Measurements from ENCODE around the gene CDRT4. TPM values are rescaled to one million over a fixed set of nuclear protein-coding genes. Genes with fewer than 3 reads are reported as not detected.

CDRT4 gene
- total RNA-seq, 1 donor from 2014 or later: 1.4 TPM

DNA sequence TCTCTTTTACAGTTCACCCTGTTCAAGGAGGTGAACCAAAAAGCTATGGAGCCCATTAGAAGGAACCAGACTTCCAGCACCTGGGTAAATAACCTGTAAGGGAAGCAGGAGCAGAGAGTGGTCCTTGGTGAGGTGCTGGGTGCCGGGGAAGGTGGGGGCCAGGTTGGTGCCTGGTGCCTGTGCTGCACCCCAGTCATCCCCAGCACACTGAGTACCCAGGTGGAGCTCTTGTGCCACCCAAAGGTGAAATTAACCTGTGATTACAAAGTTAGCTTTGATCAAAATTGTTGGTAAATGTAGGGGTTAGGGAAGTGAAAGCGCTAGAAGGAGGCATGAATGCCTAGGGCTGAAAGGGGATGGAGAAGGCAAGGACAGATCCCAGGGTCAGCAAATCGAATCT is 58.6 kb downstream of the CDRT4 start:
- TF ChIP-seq, protein P1, sequence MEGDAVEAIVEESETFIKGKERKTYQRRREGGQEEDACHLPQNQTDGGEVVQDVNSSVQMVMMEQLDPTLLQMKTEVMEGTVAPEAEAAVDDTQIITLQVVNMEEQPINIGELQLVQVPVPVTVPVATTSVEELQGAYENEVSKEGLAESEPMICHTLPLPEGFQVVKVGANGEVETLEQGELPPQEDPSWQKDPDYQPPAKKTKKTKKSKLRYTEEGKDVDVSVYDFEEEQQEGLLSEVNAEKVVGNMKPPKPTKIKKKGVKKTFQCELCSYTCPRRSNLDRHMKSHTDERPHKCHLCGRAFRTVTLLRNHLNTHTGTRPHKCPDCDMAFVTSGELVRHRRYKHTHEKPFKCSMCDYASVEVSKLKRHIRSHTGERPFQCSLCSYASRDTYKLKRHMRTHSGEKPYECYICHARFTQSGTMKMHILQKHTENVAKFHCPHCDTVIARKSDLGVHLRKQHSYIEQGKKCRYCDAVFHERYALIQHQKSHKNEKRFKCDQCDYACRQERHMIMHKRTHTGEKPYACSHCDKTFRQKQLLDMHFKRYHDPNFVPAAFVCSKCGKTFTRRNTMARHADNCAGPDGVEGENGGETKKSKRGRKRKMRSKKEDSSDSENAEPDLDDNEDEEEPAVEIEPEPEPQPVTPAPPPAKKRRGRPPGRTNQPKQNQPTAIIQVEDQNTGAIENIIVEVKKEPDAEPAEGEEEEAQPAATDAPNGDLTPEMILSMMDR (IDR thresholded peaks at IDR 0.05; ENCODE audit: borderline replicate concordance): no peak
- intact Hi-C loops (cut with micrococcal nuclease): no loop called here
- no peak overlapping the region for H3K4me3 ChIP-seq
- H3K27ac ChIP-seq (replicated peaks): peak overlapping the region; percentile 82
- H3K27me3 ChIP-seq (ENCODE audit: low read depth): no peaks in the 10 kb centered on the region
- no peak for DNase-seq
- no peaks in the 10 kb centered on the region for H3K9me3 ChIP-seq (replicated peaks)
- no peaks in the 10 kb centered on the region for H3K36me3 ChIP-seq
- H3K4me1 ChIP-seq: peaks cover 35% of the 10 kb centered on the region

DNA sequence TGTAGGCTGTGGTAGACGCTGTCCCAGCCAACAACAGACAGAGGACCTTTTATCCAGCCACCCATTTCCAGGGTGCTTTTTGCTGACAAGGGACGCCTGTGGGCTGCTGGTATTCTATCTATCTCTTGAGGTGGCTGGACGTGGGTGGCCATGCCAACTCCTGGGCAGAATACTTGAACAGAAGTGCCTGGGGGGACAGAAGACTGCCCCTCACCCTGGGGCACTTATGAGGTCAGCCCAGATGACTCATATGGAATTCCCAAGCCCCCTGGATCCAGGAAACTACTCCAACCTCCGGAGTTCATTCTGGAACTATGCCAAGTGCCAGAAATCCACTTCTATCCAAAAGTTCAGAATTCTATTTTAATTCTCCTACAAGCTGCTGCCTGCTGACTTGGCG is 61.3 kb downstream of the CDRT4 start:
- Histone ChIP-seq H3K4me3 (no peak overlapping the region), H3K9me3 (replicated peaks) (no peaks in the 10 kb centered on the region), H3K27ac (replicated peaks) (no peak overlapping the region), H3K4me1 (peaks cover 28% of the 10 kb centered on the region), H3K27me3 (ENCODE audit: low read depth) (no peaks in the 10 kb centered on the region), H3K36me3 (no peaks in the 10 kb centered on the region)
- no peak for DNase-seq
- TF ChIP-seq, protein P1 (IDR thresholded peaks at IDR 0.05; ENCODE audit: borderline replicate concordance): no peak
- intact Hi-C loops (cut with micrococcal nuclease): no loop called here

DNA sequence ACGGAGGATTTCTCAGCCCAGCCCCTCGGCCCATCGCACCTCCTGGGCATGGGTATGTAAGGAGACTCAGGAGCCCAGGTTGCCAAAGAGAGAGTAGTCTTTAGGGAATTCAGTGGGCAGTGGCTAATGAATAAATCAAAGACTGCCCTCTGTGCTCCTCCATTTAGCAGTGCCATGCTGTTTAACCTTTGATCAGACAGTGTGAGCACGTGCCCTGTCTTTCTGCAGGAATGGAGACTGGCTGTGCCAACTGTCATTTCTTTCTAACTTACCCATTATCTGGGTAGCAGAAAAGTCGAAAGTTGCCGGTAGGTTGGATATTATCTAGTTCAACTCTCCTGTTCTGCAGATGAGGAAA is 62.4 kb downstream of the CDRT4 start:
- intact Hi-C loops (cut with micrococcal nuclease): no loop called here
- DNase-seq: no peak
- Histone ChIP-seq H3K36me3 (no peaks in the 10 kb centered on the region), H3K4me1 (peaks cover 23% of the 10 kb centered on the region), H3K27ac (replicated peaks) (peak overlapping the region; percentile 61), H3K27me3 (ENCODE audit: low read depth) (no peaks in the 10 kb centered on the region), H3K9me3 (replicated peaks) (no peaks in the 10 kb centered on the region), H3K4me3 (no peak overlapping the region)
- TF ChIP-seq, protein P1 (IDR thresholded peaks at IDR 0.05; ENCODE audit: borderline replicate concordance): no peak

DNA sequence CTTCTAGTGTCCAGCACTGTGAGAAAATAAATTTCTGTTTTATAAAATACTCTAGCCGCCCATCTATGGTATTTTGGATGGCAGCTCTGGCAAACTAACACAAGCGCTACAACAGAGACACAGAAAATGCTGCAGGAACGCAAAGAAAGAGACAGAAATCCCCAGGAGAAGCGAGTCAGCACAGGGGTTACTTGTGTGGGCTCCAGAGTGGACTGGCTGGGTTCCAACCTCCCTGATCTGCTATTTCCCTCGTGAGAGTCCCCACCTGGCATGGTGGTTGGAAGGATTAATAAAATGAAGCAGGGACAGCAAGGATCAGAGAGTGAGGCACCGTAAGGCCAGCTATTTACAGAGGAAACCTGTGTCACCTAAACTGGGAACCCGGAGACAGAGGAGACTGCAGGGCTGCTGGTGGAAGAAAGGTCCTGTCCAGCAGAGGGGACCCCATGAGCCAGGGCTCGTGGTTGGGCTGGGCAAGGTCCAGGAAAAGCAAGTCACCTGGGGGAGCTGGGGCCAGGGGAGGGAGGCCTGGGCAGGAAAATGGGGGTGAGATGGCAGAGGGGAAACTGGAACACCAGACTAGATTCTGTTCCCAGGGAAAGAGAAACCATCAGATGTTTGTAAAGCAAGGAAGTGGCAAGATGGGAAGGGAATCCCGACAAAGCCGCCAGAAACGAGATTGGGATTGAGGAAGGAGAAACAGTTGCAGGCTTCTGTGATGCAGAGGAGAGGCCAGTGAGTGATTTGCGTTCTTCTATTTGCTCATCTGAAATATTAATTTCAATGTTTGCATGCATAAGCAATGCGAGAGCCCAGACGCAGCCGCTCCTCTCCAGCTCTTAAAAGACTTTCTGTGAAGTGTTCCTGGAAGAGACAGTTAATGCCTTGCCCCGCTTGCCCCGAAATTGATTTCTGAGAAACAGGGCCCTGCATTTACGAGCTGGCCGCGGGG is 63.0 kb downstream of the CDRT4 start:
- Histone ChIP-seq H3K9me3 (replicated peaks) (no peaks in the 10 kb centered on the region), H3K27me3 (ENCODE audit: low read depth) (no peaks in the 10 kb centered on the region), H3K4me3 (no peak overlapping the region), H3K4me1 (peaks cover 26% of the 10 kb centered on the region), H3K36me3 (no peaks in the 10 kb centered on the region), H3K27ac (replicated peaks) (peak overlapping the region; percentile 61)
- TF ChIP-seq, protein P1 (IDR thresholded peaks at IDR 0.05; ENCODE audit: borderline replicate concordance): no peak
- intact Hi-C loops (cut with micrococcal nuclease): no loop called here
- DNase-seq: no peak

DNA sequence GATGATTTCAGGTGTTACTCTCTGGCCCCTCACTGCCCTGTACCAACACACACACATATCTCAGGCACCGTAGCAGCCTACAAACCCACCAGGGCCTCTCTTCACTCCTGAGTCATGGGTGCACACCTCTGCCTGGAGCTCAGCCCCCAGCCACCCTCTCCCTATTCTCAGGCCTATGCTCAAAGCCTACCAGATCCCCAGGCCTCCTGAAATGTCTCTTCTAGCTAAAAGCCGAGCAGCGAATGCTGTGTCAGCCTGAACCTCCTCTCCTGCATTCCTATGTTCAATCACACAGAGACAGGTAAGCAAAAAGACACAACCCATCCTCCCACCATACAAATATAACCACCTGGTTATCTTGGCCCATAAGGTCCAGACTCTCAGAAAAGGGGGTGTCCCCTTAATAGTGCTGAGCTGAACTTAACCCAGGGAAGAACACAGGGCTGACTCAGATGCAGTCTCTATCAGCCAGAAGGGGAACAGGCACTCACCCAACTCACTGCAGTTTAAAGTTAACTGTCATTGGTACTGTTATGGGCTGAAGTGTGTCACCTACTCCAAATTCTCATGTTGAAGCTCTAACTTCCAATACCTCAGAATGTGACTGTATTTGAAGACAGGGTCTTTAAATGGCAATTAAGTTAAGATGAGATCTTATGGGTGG is 64.0 kb downstream of the CDRT4 start:
- H3K9me3 ChIP-seq (replicated peaks): no peaks in the 10 kb centered on the region
- peaks cover 28% of the 10 kb centered on the region for H3K4me1 ChIP-seq
- no peak overlapping the region for H3K4me3 ChIP-seq
- intact Hi-C loops (cut with micrococcal nuclease): no loop called here
- TF ChIP-seq, protein P1 (IDR thresholded peaks at IDR 0.05; ENCODE audit: borderline replicate concordance): no peak
- H3K27me3 ChIP-seq (ENCODE audit: low read depth): no peaks in the 10 kb centered on the region
- H3K27ac ChIP-seq (replicated peaks): peak overlapping the region; percentile 61
- DNase-seq: no peak
- no peaks in the 10 kb centered on the region for H3K36me3 ChIP-seq
